IMR-90 (cell line): Measurements from ENCODE around the gene RDH16. TPM values are rescaled to one million over a fixed set of nuclear protein-coding genes. Genes with fewer than 3 reads are reported as not detected.

Experiments
- ATAC-seq: fragments of 200-7000 bp; cut with Tn5 transposase; 2 replicates; pipeline ENCODE4 v1.9.1; 2020; ENCODE audit warnings: low read depth, mild to moderate bottlenecking, moderate library complexity
- BruUV-seq: library from RNA; stranded (reverse); fragments of 400-500 nt; replicated peaks from 2 replicates; lab custom pipeline; 2021; lab: Mats Ljungman, UMichigan
- CTCF ChIA-PET: fragments of 300-600 bp; formaldehyde crosslinking; extraction: SDS; loops from one replicate; lab custom pipeline; 2021; ENCODE audit warnings: antibody characterized with exemption; lab: Yijun Ruan, JAX
- POLR2A ChIA-PET: fragments of 300-600 bp; sonication (Branson Sonifier 250); formaldehyde crosslinking; loops from one replicate; lab custom pipeline; 2022; ENCODE audit warnings: antibody characterized with exemption; ENCODE audit not compliant: unreplicated experiment; lab: Charles Lee
- DNase-seq: peaks from one replicate; pipeline ENCODE4 v3.0.0; 2013
- H2AFZ ChIP-seq: replicated peaks from 2 replicates; pipeline ENCODE3; 2013; ENCODE audit warnings: low read length, mild to moderate bottlenecking; ENCODE audit not compliant: poor library complexity
- H2AK5ac ChIP-seq: 2 replicates; pipeline ENCODE4 v1.6.1; 2013; ENCODE audit warnings: low read depth, low read length, inconsistent platforms
- H2AK9ac ChIP-seq: replicated peaks from 2 replicates; pipeline ENCODE3; 2013; ENCODE audit warnings: mild to moderate bottlenecking, low read depth, low read length, moderate library complexity; ENCODE audit not compliant: poor library complexity
- H2BK120ac ChIP-seq: 2 replicates; pipeline ENCODE4 v1.6.1; 2013; ENCODE audit warnings: low read depth, low read length, inconsistent platforms
- H2BK15ac ChIP-seq: 3 replicates; pipeline ENCODE4 v1.6.1; 2013; ENCODE audit warnings: low read depth, low read length, inconsistent platforms
- H2BK20ac ChIP-seq: 2 replicates; pipeline ENCODE4 v1.6.1; 2013; ENCODE audit warnings: low read depth, mild to moderate bottlenecking, inconsistent platforms, low read length, moderate library complexity
- H2BK5ac ChIP-seq: 2 replicates; pipeline ENCODE4 v1.6.1; 2013; ENCODE audit warnings: mild to moderate bottlenecking, low read depth, low read length, inconsistent platforms; ENCODE audit not compliant: poor library complexity, severe bottlenecking
- H3K14ac ChIP-seq: replicated peaks from 2 replicates; pipeline ENCODE4 v1.6.1; 2013; ENCODE audit warnings: low read depth, low read length, inconsistent platforms
- H3K18ac ChIP-seq: 2 replicates; pipeline ENCODE4 v1.6.1; 2013; ENCODE audit warnings: low read depth, low read length, control low read depth
- H3K23ac ChIP-seq: 2 replicates; pipeline ENCODE4 v1.6.1; 2013; ENCODE audit warnings: low read depth, low read length, inconsistent platforms
- H3K27ac ChIP-seq: 2 replicates; pipeline ENCODE4 v1.5.1; 2013; ENCODE audit warnings: mild to moderate bottlenecking, control low read depth, low read length; ENCODE audit not compliant: insufficient read depth
- H3K27me3 ChIP-seq: 2 replicates; pipeline ENCODE4 v1.6.1; 2013; ENCODE audit warnings: low read length; ENCODE audit not compliant: control insufficient read depth, insufficient read depth
- H3K36me3 ChIP-seq: 2 replicates; pipeline ENCODE4 v1.6.1; 2013; ENCODE audit warnings: low read length, mixed read lengths; ENCODE audit not compliant: control insufficient read depth, insufficient read depth
- H3K4ac ChIP-seq: 2 replicates; pipeline ENCODE4 v1.6.1; 2013; ENCODE audit warnings: low read depth, low read length, inconsistent platforms
- H3K4me1 ChIP-seq: 2 replicates; pipeline ENCODE4 v1.6.1; 2013; ENCODE audit warnings: low read length, mixed read lengths; ENCODE audit not compliant: control insufficient read depth, insufficient read depth
- H3K4me2 ChIP-seq: 2 replicates; pipeline ENCODE4 v1.6.1; 2013; ENCODE audit warnings: low read depth, mild to moderate bottlenecking, control low read depth, low read length, moderate library complexity
- H3K4me3 ChIP-seq: 2 replicates; pipeline ENCODE4 v1.5.1; 2013; ENCODE audit warnings: low read depth, mild to moderate bottlenecking, control low read depth, low read length, moderate library complexity; ENCODE audit not compliant: insufficient read depth
- H3K56ac ChIP-seq: 2 replicates; pipeline ENCODE4 v1.6.1; 2013; ENCODE audit warnings: low read length, inconsistent platforms; ENCODE audit not compliant: insufficient read depth; ENCODE audit errors: extremely low read depth
- H3K79me1 ChIP-seq, 2 experiments: 2 replicates each; pipeline ENCODE4 v1.6.1; 2013; ENCODE audit warnings: low read length in 2 of 2, inconsistent platforms in 1 of 2, low read depth in 1 of 2
- H3K9ac ChIP-seq: 2 replicates; pipeline ENCODE4 v1.6.1; 2013; ENCODE audit warnings: low read depth, low read length, control low read depth
- H3K9me1 ChIP-seq: 2 replicates; pipeline ENCODE4 v1.6.1; 2013; ENCODE audit warnings: low read length, inconsistent platforms; ENCODE audit not compliant: insufficient read depth
- H3K9me3 ChIP-seq: 2 replicates; pipeline ENCODE4 v1.6.1; 2013; ENCODE audit warnings: low read length; ENCODE audit not compliant: control insufficient read depth, insufficient read depth
- H4K20me1 ChIP-seq: 2 replicates; pipeline ENCODE4 v1.6.1; 2013; ENCODE audit warnings: low read length, inconsistent platforms; ENCODE audit not compliant: insufficient read depth
- H4K5ac ChIP-seq: 2 replicates; pipeline ENCODE4 v1.6.1; 2013; ENCODE audit warnings: mild to moderate bottlenecking, low read depth, low read length, control low read depth
- H4K8ac ChIP-seq, 2 experiments: 2 replicates each; pipeline ENCODE4 v1.6.1; 2013; ENCODE audit warnings: low read depth in 2 of 2, low read length in 2 of 2, control low read depth in 1 of 2, inconsistent platforms in 1 of 2
- H4K91ac ChIP-seq: 2 replicates; pipeline ENCODE4 v1.6.1; 2013; ENCODE audit warnings: low read depth, low read length, inconsistent platforms; ENCODE audit not compliant: insufficient read depth
- BHLHE40 ChIP-seq: fragments of 150-350 bp; IDR thresholded peaks from 2 replicates; pipeline ENCODE4 v1.6.1; 2016; ENCODE audit warnings: mild to moderate bottlenecking, low read depth, low read length
- CEBPB ChIP-seq: IDR thresholded peaks from 2 replicates; pipeline ENCODE4 v1.6.1; 2012; ENCODE audit warnings: low read depth, low read length, improper control_type of control experiment
- CHD1 ChIP-seq: IDR thresholded peaks from 2 replicates; pipeline ENCODE4 v1.6.1; 2012; ENCODE audit warnings: low read depth, low read length, improper control_type of control experiment
- FOS ChIP-seq: fragments of 150-350 bp; IDR thresholded peaks from 2 replicates; pipeline ENCODE4 v1.6.1; 2016; ENCODE audit warnings: low read depth, low read length
- MAFK ChIP-seq: IDR thresholded peaks from 2 replicates; pipeline ENCODE4 v1.6.1; 2012; ENCODE audit warnings: low read depth, low read length, improper control_type of control experiment
- MAZ ChIP-seq: IDR thresholded peaks from 2 replicates; pipeline ENCODE4 v1.6.1; 2012; ENCODE audit warnings: low read depth, mild to moderate bottlenecking, low read length, improper control_type of control experiment, moderate library complexity, borderline replicate concordance
- MXI1 ChIP-seq: IDR thresholded peaks from 2 replicates; pipeline ENCODE4 v1.6.1; 2012; ENCODE audit warnings: low read depth, mild to moderate bottlenecking, low read length, moderate library complexity, borderline replicate concordance
- NFE2L2 ChIP-seq: fragments of 150-350 bp; IDR thresholded peaks from 2 replicates; pipeline ENCODE4 v1.6.1; 2016; ENCODE audit warnings: low read depth, mild to moderate bottlenecking, low read length
- POLR2A ChIP-seq: IDR thresholded peaks from 2 replicates; pipeline ENCODE4 v1.6.1; 2012; ENCODE audit warnings: mild to moderate bottlenecking, low read depth, low read length
- RAD21 ChIP-seq: IDR thresholded peaks from 2 replicates; pipeline ENCODE4 v1.6.1; 2012; ENCODE audit warnings: low read length, improper control_type of control experiment
- RFX5 ChIP-seq: IDR thresholded peaks from 2 replicates; pipeline ENCODE4 v1.8.0; 2012; ENCODE audit warnings: low read depth, mild to moderate bottlenecking, low read length, moderate library complexity
- SMC3 ChIP-seq: fragments of 150-350 bp; IDR thresholded peaks from 2 replicates; pipeline ENCODE4 v1.6.1; 2016; ENCODE audit warnings: low read depth, mild to moderate bottlenecking, antibody characterized with exemption, low read length, moderate library complexity
- USF2 ChIP-seq: fragments of 150-350 bp; IDR thresholded peaks from 2 replicates; pipeline ENCODE4 v1.6.1; 2017; ENCODE audit warnings: mild to moderate bottlenecking, antibody characterized with exemption, low read length, low read depth
- WGBS, 2 experiments: methylation state at CpG; one replicate each; pipeline versions ENCODE4 v1.1.5 to v1.1.7; 2013; ENCODE audit warnings: missing lambda C conversion rate in 2 of 2; ENCODE audit not compliant: insufficient read length in 1 of 2; ENCODE audit errors: extremely low coverage in 2 of 2; 5-methylcytosine and 5-hydroxymethylcytosine counted together
- dilution Hi-C: fragments of 300-500 bp; cut with HindIII; formaldehyde crosslinking; loops from one replicate; pipeline ENCODE4 v1.14.3; 2018; ENCODE audit warnings: low sequenced_read_pairs; ENCODE audit not compliant: unreplicated experiment
- in situ Hi-C: fragments of 300-500 bp; cut with MboI; formaldehyde crosslinking; loops from 3 replicates; pipeline ENCODE4 v1.14.3; 2019; ENCODE audit warnings: low sequenced_read_pairs, inconsistent platforms, mixed read lengths
- intact Hi-C: fragments of 100-400 bp; cut with micrococcal nuclease; formaldehyde crosslinking; loops from 2 replicates; pipeline ENCODE4 v1.10.0; 2022
- polyA plus RNA-seq, 3 experiments: library from polyadenylated mRNA; depleted of rRNA; stranded (reverse); fragments of >200 nt; gene quantifications; 2 replicates each; pipeline ENCODE4 v1.2.3, GENCODE V29; 2012; ENCODE audit warnings: low replicate concordance in 1 of 3
- total RNA-seq: library from RNA; depleted of rRNA; stranded (reverse); fragments of >200 nt; gene quantifications from 2 replicates; pipeline ENCODE4 v1.2.3, GENCODE V29; 2012

Gene RDH16
- total and polyA plus RNA-seq, 2 of the 4 experiments (the other 2 are of a cell fraction): not detected

DNA sequence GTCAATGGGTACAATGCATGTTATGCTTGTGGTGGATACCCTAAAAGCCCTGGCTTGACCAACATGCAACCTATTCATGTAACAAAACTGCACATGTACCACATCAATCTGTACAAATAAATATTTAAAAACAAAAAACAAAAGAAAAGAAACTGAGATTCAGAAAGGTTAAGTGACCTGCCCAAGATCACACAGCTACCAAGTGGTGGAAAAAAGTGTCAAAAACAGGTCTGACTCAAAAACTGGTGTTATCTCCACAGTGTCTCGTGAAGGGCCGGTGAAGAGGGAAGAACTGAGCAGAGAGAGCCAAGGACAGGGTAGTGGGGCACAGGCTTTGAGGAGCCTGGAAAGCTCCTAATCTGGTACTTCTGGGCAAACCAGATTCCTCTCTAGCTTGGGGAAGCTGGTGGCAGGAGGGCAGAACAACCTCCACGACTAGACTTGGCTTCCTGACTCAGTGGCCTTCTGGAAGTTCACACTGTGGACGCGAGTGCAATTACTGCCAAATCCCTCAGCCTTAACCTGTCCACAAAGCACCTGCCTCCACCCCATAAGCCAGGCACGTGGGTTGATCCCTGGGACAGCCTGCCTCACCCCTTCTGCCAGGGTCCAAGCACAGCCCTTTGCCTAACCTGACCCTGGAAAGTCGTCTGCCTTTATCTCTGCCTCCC, 33.4 kb upstream of the RDH16 start (continued):
- TF ChIP-seq MXI1 (no peak), MAZ (no peak), CHD1 (no peak), POLR2A (no peak), RFX5 (no peak)

DNA sequence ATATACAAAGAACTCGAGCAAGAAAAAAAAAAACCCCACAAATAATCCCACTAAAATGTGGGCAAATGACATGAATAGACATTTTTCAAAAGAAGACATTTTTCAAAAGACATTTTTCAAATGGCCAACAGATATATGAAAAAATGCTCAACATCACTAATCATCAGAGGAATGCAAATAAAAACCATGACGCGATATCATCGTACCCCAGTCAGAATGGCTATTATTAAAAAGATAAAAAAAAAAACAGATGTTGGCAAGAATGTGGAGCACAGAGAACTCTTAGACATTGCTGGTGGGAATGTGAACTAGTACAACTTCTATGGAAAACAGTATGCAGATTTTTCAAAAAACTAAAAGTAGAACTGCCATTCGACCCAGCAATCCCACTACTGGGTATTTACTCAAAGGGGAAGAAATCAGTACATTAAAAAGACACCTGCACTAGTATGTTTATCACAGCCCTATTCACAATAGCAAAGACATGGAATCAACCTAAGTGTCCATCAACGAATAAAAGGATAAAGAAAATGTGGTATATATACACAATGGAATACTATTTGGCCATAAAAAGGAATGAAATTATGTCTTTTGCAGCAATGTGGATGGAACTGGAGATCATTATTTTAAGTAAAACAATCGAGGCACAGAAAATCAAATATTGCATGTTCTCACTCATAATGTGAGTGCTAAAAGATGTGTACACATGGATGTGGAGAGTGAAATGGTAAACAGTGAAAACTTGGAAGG, 32.6 kb upstream of the RDH16 start:
- Histone ChIP-seq H4K5ac (no peak overlapping the region), H3K56ac (no peak overlapping the region), H3K9ac (no peak overlapping the region), H3K4ac (no peak overlapping the region), H4K8ac (no peak overlapping the region), H2BK20ac (no peak overlapping the region), H2BK120ac (no peak overlapping the region), H4K20me1 (peaks cover 3% of the 10 kb centered on the region; the same call in 1 of the 2 replicates), H3K4me1 (peaks cover 4% of the 10 kb centered on the region), H3K9me1 (no peaks in the 10 kb centered on the region), H2AFZ (no peak overlapping the region), H3K27me3 (no peaks in the 10 kb centered on the region), H3K36me3 (no peaks in the 10 kb centered on the region), H3K18ac (no peak overlapping the region), H3K79me1 (no peaks in the 10 kb centered on the region), H3K23ac (no peak overlapping the region), H2AK9ac (no peak overlapping the region), H3K9me3 (no peaks in the 10 kb centered on the region), H3K4me2 (no peak overlapping the region), H3K4me3 (no peak overlapping the region), H2AK5ac (no peak overlapping the region), H3K14ac (0 out of 2 replicates have a peak overlapping the region, but pooled peaks have one; percentile 2), H2BK5ac (no peak overlapping the region), H2BK15ac (no peak overlapping the region), H4K91ac (no peak overlapping the region), H3K27ac (no peak overlapping the region)
- no peak for TF ChIP-seq NFE2L2
- TF ChIP-seq FOS: no peak
- no peak for TF ChIP-seq SMC3
- no peak for TF ChIP-seq MAZ
- no peak for TF ChIP-seq CEBPB
- TF ChIP-seq CHD1: no peak
- no peak for TF ChIP-seq RFX5
- no peak for TF ChIP-seq USF2
- TF ChIP-seq MXI1: no peak
- no peak for TF ChIP-seq MAFK
- no peak for TF ChIP-seq RAD21
- no peak for TF ChIP-seq BHLHE40
- DNase-seq: no peak
- WGBS, 2 experiments: no CpG with 5 or more reads among the region's 7 CpGs
- no peak for ATAC-seq
- CTCF ChIA-PET: interaction anchor here (1.0 to 3.5 kb wide), 2 partner anchors 11 to 227 kb away, joined by 3 to 15 read pairs; partner anchors contain the start of gene HSD17B6
- dilution Hi-C loops (no loop called here), intact Hi-C loops (loop anchor here (1.0 kb wide), 1 partner anchor 306 kb away; no protein-coding TSS in a partner anchor), in situ Hi-C loops (loop anchor here (5.0 to 25.0 kb wide), 2 partner anchors 228 to 478 kb away; partner anchors contain the start of genes HSD17B6 and RBMS2)
- BruUV-seq: no TSS peak
- POLR2A ChIA-PET: no interaction called here
